Tibial nerve (tissue), 4 donors: ENCODE measurements around the gene SPINK1. TPM values are rescaled to one million over a fixed set of nuclear protein-coding genes. Genes with fewer than 3 reads are reported as not detected.

Experiments
- DNase-seq, 2 donors: peaks; one replicate each; pipeline ENCODE4 v3.0.0-alpha.2; 2019; ENCODE audit warnings: low spot score in 2 of 2
- H3K27ac ChIP-seq, 4 donors: fragments of 200-600 bp; sonication (generic) in 3 of 4; one replicate each; pipeline ENCODE4 v1.5.1; 2017 to 2019; ENCODE audit warnings: mild to moderate bottlenecking in 1 of 4
- H3K27me3 ChIP-seq, 2 donors: fragments of 200-600 bp; sonication (generic) in 1 of 2; one replicate each; pipeline versions ENCODE4 v1.5.1 to v1.6.0; 2017 to 2019
- H3K36me3 ChIP-seq, 3 donors: fragments of 200-600 bp; sonication (generic); one replicate each; pipeline ENCODE4 v1.5.1; 2018 to 2019
- H3K4me1 ChIP-seq, 4 donors: fragments of 200-600 bp; sonication (generic) in 3 of 4; one replicate each; pipeline ENCODE4 v1.5.1; 2017 to 2019
- H3K4me3 ChIP-seq, 4 donors: fragments of 200-600 bp; sonication (generic) in 3 of 4; one replicate each; pipeline ENCODE4 v1.5.1; 2017 to 2019; ENCODE audit warnings: mild to moderate bottlenecking in 1 of 4, moderate library complexity in 1 of 4
- H3K9me3 ChIP-seq, 4 donors: fragments of 200-600 bp; sonication (generic) in 3 of 4; one replicate each; pipeline ENCODE4 v1.5.1; 2017 to 2019
- EP300 ChIP-seq, 2 donors: sonication (generic); formaldehyde crosslinking; IDR thresholded peaks; one replicate each; pipeline ENCODE4 v1.6.1; 2017; ENCODE audit warnings: antibody characterized with exemption in 2 of 2, mild to moderate bottlenecking in 1 of 2
- POLR2A ChIP-seq, 2 donors: fragments of 450-650 bp; IDR thresholded peaks; one replicate each; pipeline ENCODE4 v1.6.1; 2017; ENCODE audit warnings: antibody characterized with exemption in 2 of 2, mild to moderate bottlenecking in 2 of 2, moderate library complexity in 2 of 2
- WGBS, 2 donors: methylation state at CpG; one replicate each; pipeline ENCODE4 v1.1.5; 2018; 5-methylcytosine and 5-hydroxymethylcytosine counted together
- total RNA-seq, 4 donors: library from RNA; depleted of rRNA; stranded (reverse); fragments of >200 nt; gene quantifications; one replicate each; pipeline ENCODE4 v1.1.0, GENCODE V29; 2016
- TF ChIP-seq, protein P1 (sequence below), 5 experiments: fragments of 200-600 bp in 3 of 5; fragments of 450-650 bp in 2 of 5; sonication (generic) in 3 of 5; IDR thresholded peaks; one replicate each; pipeline ENCODE4 v1.5.1; 2016 to 2019; ENCODE audit warnings: antibody characterized with exemption in 5 of 5, mild to moderate bottlenecking in 3 of 5, moderate library complexity in 2 of 5

Gene SPINK1
- total RNA-seq, 4 donors from 2014 or later, result 0.44 to 10.2 TPM; not detected in 2

DNA sequence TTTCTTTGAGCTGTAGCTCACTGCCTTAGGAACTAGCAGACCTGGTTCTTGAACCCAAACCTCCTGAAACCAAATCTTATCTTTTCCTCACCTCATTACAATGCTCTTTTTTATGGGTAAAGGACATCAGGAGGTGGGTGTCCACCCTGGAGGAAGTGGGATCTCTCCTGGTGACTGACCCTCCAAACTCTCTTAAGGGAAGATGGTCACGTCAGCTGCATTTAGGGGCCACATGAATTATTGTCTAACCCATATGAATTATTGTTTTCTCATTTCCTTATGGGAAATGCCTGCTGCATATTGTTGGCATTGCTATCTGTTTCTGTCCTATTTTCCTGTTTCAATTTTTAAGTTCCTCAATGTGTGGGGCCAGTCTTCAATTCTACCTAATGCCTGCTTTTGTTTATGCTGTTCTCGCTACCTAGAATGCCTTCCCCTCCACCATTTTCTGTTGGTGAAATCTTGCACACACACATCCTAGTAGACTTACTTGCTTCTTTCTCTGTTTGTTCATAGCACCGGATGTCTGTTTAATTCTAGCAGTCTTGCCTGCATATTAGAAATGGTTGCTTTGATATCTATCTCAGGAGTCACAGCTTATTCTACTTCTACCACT lies 22.0 kb upstream of the SPINK1 start:
- H3K27ac ChIP-seq, result no peak overlapping the region
- H3K9me3 ChIP-seq, result no peaks in the 10 kb centered on the region
- DNase-seq, result no peak
- H3K27me3 ChIP-seq, result no peaks in the 10 kb centered on the region
- H3K4me1 ChIP-seq, result no peaks in the 10 kb centered on the region
- 67 to 70% methylated on average over 3 of the region's 3 CpGs for WGBS, 2 donors
- no peak for TF ChIP-seq EP300 (IDR thresholded peaks at IDR 0.05)
- no peak for TF ChIP-seq POLR2A (IDR thresholded peaks at IDR 0.05)
- TF ChIP-seq, protein P1, sequence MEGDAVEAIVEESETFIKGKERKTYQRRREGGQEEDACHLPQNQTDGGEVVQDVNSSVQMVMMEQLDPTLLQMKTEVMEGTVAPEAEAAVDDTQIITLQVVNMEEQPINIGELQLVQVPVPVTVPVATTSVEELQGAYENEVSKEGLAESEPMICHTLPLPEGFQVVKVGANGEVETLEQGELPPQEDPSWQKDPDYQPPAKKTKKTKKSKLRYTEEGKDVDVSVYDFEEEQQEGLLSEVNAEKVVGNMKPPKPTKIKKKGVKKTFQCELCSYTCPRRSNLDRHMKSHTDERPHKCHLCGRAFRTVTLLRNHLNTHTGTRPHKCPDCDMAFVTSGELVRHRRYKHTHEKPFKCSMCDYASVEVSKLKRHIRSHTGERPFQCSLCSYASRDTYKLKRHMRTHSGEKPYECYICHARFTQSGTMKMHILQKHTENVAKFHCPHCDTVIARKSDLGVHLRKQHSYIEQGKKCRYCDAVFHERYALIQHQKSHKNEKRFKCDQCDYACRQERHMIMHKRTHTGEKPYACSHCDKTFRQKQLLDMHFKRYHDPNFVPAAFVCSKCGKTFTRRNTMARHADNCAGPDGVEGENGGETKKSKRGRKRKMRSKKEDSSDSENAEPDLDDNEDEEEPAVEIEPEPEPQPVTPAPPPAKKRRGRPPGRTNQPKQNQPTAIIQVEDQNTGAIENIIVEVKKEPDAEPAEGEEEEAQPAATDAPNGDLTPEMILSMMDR (IDR thresholded peaks at IDR 0.05), result no peak
- H3K4me3 ChIP-seq, result no peak overlapping the region
- H3K36me3 ChIP-seq, result no peaks in the 10 kb centered on the region

DNA sequence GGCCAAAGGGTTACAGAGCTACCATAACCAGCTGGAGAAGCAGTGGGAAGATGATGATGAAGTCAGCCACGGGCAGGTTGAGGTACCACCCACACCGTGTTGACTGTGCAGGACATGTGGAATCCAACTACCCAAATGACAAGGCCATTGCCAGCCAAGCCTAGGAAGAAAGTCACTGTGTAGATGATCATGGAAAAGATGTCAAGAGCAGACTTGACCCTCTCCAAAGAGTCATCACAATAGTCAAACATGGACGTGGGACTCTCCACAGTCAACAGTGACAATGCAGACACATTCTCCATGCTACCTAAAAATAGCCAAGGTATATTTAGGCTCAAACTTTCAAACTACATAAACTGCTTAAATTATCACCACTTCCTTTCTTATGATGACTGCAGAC lies 20.9 kb upstream of the SPINK1 start:
- H3K4me3 ChIP-seq, result no peak overlapping the region
- no peaks in the 10 kb centered on the region for H3K9me3 ChIP-seq
- H3K27ac ChIP-seq, result no peak overlapping the region
- H3K4me1 ChIP-seq, result no peaks in the 10 kb centered on the region
- DNase-seq, result no peak
- 80 to 83% methylated on average over 3 of the region's 3 CpGs for WGBS, 2 donors
- TF ChIP-seq, protein P1 (IDR thresholded peaks at IDR 0.05), result no peak
- TF ChIP-seq POLR2A (IDR thresholded peaks at IDR 0.05) (no peak), EP300 (IDR thresholded peaks at IDR 0.05) (no peak)
- no peaks in the 10 kb centered on the region for H3K27me3 ChIP-seq
- H3K36me3 ChIP-seq, result no peaks in the 10 kb centered on the region

DNA sequence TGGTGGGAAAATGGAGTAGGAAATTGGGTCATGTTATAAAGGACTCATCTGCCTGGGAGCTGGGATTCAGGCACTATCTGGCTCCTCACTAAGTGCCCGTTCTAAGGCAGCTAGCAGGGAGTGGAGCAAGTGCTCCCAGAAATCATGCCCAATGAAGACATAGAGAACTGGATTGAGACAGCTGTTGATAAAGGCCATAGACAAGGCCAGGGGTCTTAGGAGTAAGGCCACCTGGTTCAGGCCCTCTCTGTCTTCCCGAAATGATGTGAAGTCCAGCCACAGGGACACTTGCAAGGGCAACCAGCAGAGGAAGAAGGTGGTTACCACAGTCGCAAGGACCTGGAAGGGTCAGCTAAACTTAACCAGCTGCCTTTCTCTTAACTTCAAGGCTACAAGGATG lies 20.1 kb upstream of the SPINK1 start:
- Histone ChIP-seq H3K9me3 (no peaks in the 10 kb centered on the region), H3K4me3 (no peak overlapping the region), H3K27me3 (no peaks in the 10 kb centered on the region), H3K36me3 (no peaks in the 10 kb centered on the region), H3K27ac (no peak overlapping the region), H3K4me1 (no peaks in the 10 kb centered on the region)
- no peak for DNase-seq
- 85 to 90% methylated on average over 3 of the region's 3 CpGs for WGBS, 2 donors
- TF ChIP-seq POLR2A (IDR thresholded peaks at IDR 0.05) (no peak), EP300 (IDR thresholded peaks at IDR 0.05) (no peak)
- TF ChIP-seq, protein P1 (IDR thresholded peaks at IDR 0.05), result no peak

DNA sequence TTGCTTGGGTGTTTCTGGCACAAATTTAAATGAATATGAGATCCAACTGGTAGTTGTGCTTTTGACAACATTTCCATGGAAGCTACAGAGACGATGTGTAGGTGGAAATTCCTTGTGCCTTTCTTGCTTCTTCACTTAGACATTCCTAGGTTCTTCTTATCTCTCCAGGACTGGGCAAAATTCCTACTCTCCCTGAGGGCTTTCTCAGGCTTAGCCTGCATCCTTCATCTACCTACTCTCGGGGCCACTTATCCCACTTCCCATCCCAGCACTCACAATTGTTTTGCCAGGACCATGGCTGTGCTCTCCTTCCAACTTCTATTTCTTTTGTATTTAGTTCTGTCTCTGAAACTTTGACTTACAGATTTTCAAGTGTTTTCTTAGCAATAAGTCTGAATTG lies 17.8 kb upstream of the SPINK1 start:
- Histone ChIP-seq H3K9me3 (no peaks in the 10 kb centered on the region), H3K4me1 (no peaks in the 10 kb centered on the region), H3K36me3 (no peaks in the 10 kb centered on the region), H3K27me3 (no peaks in the 10 kb centered on the region), H3K4me3 (no peak overlapping the region), H3K27ac (no peak overlapping the region)
- TF ChIP-seq POLR2A (IDR thresholded peaks at IDR 0.05), result no peak
- TF ChIP-seq EP300 (IDR thresholded peaks at IDR 0.05), result no peak
- TF ChIP-seq, protein P1 (IDR thresholded peaks at IDR 0.05), result no peak
- DNase-seq, result no peak
- 72 to 79% methylated on average over 2 of the region's 2 CpGs for WGBS, 2 donors

DNA sequence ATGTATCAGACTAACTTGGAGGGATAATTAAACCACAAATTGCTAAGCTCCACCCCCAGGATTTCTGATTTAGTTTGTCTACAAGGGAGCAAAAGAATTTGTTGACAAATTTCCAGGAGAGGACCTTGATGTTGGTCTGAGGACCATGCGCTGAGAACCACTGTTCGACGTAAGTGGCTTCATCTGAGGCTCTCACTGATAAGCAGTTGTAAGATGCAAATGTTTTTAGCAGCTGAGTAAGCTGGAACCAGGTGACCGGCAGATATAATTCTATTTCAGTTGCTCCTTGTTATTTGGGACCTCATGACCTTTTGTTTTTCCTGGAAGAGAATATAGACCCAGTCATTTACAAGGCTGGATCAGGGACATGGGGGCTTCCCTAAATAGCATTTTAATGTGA lies 14.1 kb upstream of the SPINK1 start:
- TF ChIP-seq EP300 (IDR thresholded peaks at IDR 0.05), result no peak
- TF ChIP-seq, protein P1 (IDR thresholded peaks at IDR 0.05), result no peak
- TF ChIP-seq POLR2A (IDR thresholded peaks at IDR 0.05), result no peak
- H3K27ac ChIP-seq, result no peak overlapping the region
- no peaks in the 10 kb centered on the region for H3K27me3 ChIP-seq
- no peak for DNase-seq
- no peaks in the 10 kb centered on the region for H3K4me1 ChIP-seq
- H3K36me3 ChIP-seq, result no peaks in the 10 kb centered on the region
- H3K4me3 ChIP-seq, result no peak overlapping the region
- WGBS, 2 donors, result 85 to 92% methylated on average over 4 of the region's 4 CpGs
- no peaks in the 10 kb centered on the region for H3K9me3 ChIP-seq
